DOHH2 (cell line): ENCODE measurements around the gene PALM2AKAP2.

Experiments used
- H3F3A ChIP-seq: fragments of 200-600 bp; sonication (generic), shearing (Covaris generic); 2 replicates; pipeline ENCODE4 v1.6.0; 2016; ENCODE audit warnings: antibody characterized with exemption, mild to moderate bottlenecking; ENCODE audit not compliant: control insufficient read depth, insufficient read depth
- H3K27ac ChIP-seq: fragments of 200-600 bp; sonication (generic); 2 replicates; pipeline ENCODE4 v1.5.1; 2014; ENCODE audit warnings: low read depth, mild to moderate bottlenecking, low read length, moderate library complexity
- H3K27me3 ChIP-seq: fragments of 200-600 bp; sonication (generic); 2 replicates; pipeline ENCODE4 v1.6.1; 2014; ENCODE audit warnings: mild to moderate bottlenecking, low read length, mixed read lengths; ENCODE audit not compliant: control insufficient read depth
- H3K36me3 ChIP-seq: fragments of 200-600 bp; sonication (generic); 2 replicates; pipeline ENCODE4 v1.6.1; 2014; ENCODE audit warnings: mild to moderate bottlenecking, low read length, moderate library complexity, mixed read lengths; ENCODE audit not compliant: control insufficient read depth
- H3K4me1 ChIP-seq: fragments of 200-600 bp; sonication (generic); 2 replicates; pipeline ENCODE4 v1.6.1; 2014; ENCODE audit warnings: mild to moderate bottlenecking, low read length, mixed read lengths; ENCODE audit not compliant: control insufficient read depth
- H3K4me2 ChIP-seq: fragments of 200-600 bp; sonication (generic); 2 replicates; pipeline ENCODE4 v1.6.0; 2014; ENCODE audit warnings: mild to moderate bottlenecking, low read length, moderate library complexity
- H3K4me3 ChIP-seq: fragments of 200-600 bp; sonication (generic); 2 replicates; pipeline ENCODE4 v1.5.1; 2014; ENCODE audit warnings: mild to moderate bottlenecking, low read length, mixed read lengths
- H3K79me2 ChIP-seq: fragments of 200-600 bp; sonication (generic); 2 replicates; pipeline ENCODE4 v1.6.1; 2014; ENCODE audit warnings: mild to moderate bottlenecking, low read length, mixed read lengths; ENCODE audit not compliant: control insufficient read depth
- H3K9me2 ChIP-seq: fragments of 200-600 bp; sonication (generic); replicated peaks from 2 replicates; pipeline ENCODE4 v1.6.1; 2014; ENCODE audit warnings: mild to moderate bottlenecking, low read length, mixed read lengths; ENCODE audit not compliant: control insufficient read depth
- H3K9me3 ChIP-seq: fragments of 200-600 bp; sonication (generic); 2 replicates; pipeline ENCODE4 v1.6.1; 2014; ENCODE audit warnings: antibody characterized with exemption, low read length, mixed read lengths; ENCODE audit not compliant: control insufficient read depth, insufficient read depth
- H4K20me1 ChIP-seq: fragments of 200-600 bp; sonication (generic); 2 replicates; pipeline ENCODE4 v1.6.0; 2014; ENCODE audit warnings: low read depth, mild to moderate bottlenecking, antibody characterized with exemption, low read length, moderate library complexity; ENCODE audit not compliant: control insufficient read depth, insufficient read depth
- CTCF ChIP-seq: fragments of 200-600 bp; sonication (generic); IDR thresholded peaks from one replicate; pipeline ENCODE4 v1.5.1; 2014; ENCODE audit warnings: antibody characterized with exemption, mild to moderate bottlenecking, low read depth, low read length; ENCODE audit not compliant: poor library complexity, severe bottlenecking
- EZH2phosphoT487 ChIP-seq: fragments of 200-600 bp; sonication (generic); IDR thresholded peaks from 2 replicates; pipeline ENCODE4 v1.6.1; 2017; ENCODE audit warnings: borderline replicate concordance, mild to moderate bottlenecking, antibody characterized with exemption, low read length, moderate library complexity, mixed read lengths

PALM2AKAP2 gene

GRCh38 chr9:109794361-109795012 lies 14.5 kb downstream of the PALM2AKAP2 start:
- no peaks in the 10 kb centered on the region for H3K79me2 ChIP-seq
- no peak for TF ChIP-seq EZH2phosphoT487
- H3K27ac ChIP-seq: no peak overlapping the region
- no peaks in the 10 kb centered on the region for H3K9me3 ChIP-seq
- no peaks in the 10 kb centered on the region for H3K27me3 ChIP-seq
- no peak overlapping the region for H3K4me3 ChIP-seq
- H3K9me2 ChIP-seq: no peaks in the 10 kb centered on the region
- no peaks in the 10 kb centered on the region for H3K36me3 ChIP-seq
- H3K4me1 ChIP-seq: no peaks in the 10 kb centered on the region
- H3F3A ChIP-seq: no peaks in the 10 kb centered on the region
- H3K4me2 ChIP-seq: no peak overlapping the region
- H4K20me1 ChIP-seq: no peaks in the 10 kb centered on the region

DNA sequence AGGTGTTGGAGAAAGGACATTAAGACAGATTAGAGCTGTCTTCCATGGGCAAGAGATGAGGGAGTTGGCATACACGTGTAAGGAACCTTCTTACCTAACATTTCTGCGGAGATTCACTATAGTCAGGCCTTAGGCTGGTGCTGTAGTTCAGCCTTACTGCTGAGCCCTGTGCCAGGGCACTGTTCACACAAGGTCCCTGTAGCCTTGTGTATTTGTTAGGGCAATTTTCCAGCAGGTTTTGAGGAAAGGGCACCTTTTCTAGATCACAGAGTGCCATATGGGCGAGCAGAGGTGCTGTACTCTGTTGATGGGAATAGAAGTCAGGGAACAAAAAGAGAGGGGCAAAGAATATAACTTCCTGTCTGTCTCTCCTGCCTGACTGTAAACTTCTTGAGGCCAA lies 15.6 kb downstream of the PALM2AKAP2 start:
- Histone ChIP-seq H4K20me1 (no peaks in the 10 kb centered on the region), H3K4me1 (no peaks in the 10 kb centered on the region), H3K79me2 (no peaks in the 10 kb centered on the region), H3K27ac (no peak overlapping the region), H3F3A (no peaks in the 10 kb centered on the region), H3K36me3 (no peaks in the 10 kb centered on the region), H3K9me3 (no peaks in the 10 kb centered on the region), H3K27me3 (no peaks in the 10 kb centered on the region), H3K9me2 (no peaks in the 10 kb centered on the region), H3K4me2 (no peak overlapping the region), H3K4me3 (no peak overlapping the region)
- TF ChIP-seq CTCF (no peak), EZH2phosphoT487 (no peak)

DNA sequence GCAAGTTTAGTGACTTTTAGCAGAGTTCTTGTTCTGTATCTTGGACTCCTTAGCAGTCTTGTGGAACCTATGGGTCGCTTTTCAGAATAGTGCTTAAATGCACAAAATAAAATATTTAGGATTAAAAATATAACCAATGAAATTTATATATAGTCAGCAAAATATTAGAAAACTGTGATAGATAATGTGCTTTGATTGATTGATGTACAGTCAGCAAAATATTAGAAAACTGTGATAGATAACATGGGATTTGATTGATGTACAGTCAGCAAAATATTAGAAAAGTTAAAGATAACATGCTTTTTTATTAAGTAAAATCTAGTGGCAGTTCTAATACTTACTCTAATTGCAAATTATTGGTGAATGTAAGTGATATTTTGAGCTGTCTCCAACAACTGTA lies 16.1 kb downstream of the PALM2AKAP2 start:
- no peaks in the 10 kb centered on the region for H3K27me3 ChIP-seq
- no peaks in the 10 kb centered on the region for H3K9me2 ChIP-seq
- no peaks in the 10 kb centered on the region for H3K79me2 ChIP-seq
- no peaks in the 10 kb centered on the region for H3K4me1 ChIP-seq
- H3K4me2 ChIP-seq: no peak overlapping the region
- H3K27ac ChIP-seq: no peak overlapping the region
- TF ChIP-seq EZH2phosphoT487: no peak
- TF ChIP-seq CTCF: no peak
- H3K36me3 ChIP-seq: no peaks in the 10 kb centered on the region
- H3K4me3 ChIP-seq: no peak overlapping the region
- no peaks in the 10 kb centered on the region for H4K20me1 ChIP-seq
- H3F3A ChIP-seq: no peaks in the 10 kb centered on the region
- H3K9me3 ChIP-seq: no peaks in the 10 kb centered on the region

DNA sequence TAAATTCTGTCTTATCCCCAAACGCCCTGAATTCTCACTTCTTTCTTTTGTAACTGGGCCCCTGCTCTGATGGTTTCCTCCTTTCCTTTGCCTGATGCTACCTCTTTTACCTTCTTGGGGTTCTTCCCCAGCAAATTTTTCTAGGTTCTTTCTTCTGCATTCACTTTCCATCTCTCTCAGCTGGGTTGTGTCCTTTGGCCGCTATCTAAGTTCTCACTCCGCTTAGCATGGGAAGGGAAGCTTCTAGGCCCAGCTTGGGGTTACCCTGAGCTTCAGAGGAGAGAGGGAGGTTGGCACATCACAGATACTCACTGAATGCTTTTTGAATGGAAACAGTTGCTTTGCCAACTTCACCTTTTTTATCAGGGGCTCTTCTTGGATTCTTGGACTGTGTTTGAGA lies 17.0 kb downstream of the PALM2AKAP2 start:
- no peaks in the 10 kb centered on the region for H3K9me2 ChIP-seq
- H3K79me2 ChIP-seq: no peaks in the 10 kb centered on the region
- no peaks in the 10 kb centered on the region for H3K4me1 ChIP-seq
- no peaks in the 10 kb centered on the region for H3K36me3 ChIP-seq
- no peak overlapping the region for H3K27ac ChIP-seq
- no peak overlapping the region for H3K4me2 ChIP-seq
- H3K9me3 ChIP-seq: no peaks in the 10 kb centered on the region
- TF ChIP-seq EZH2phosphoT487 (no peak), CTCF (no peak)
- peaks cover 3% of the 10 kb centered on the region; the same call in 1 of the 2 replicates for H3K27me3 ChIP-seq
- H3F3A ChIP-seq: no peaks in the 10 kb centered on the region
- H4K20me1 ChIP-seq: no peaks in the 10 kb centered on the region
- no peak overlapping the region for H3K4me3 ChIP-seq
